ENCODE measurements around the gene RNFT2. TPM values are rescaled to one million over a fixed set of nuclear protein-coding genes. Genes with fewer than 3 reads are reported as not detected.
"Not testable (repeated sequence)": the region's sequence is repeated elsewhere in the genome, so short reads cannot be mapped to it uniquely, and the experiment has no call there.

Gene RNFT2
- polyA plus RNA-seq, 4 donors = 4.7 to 6.2 (median 4.9) TPM

GRCh38 chr12:116789562-116789961, 51.4 kb downstream of the RNFT2 start:
- not testable (repeated sequence) for DNase-seq (ENCODE audit: low read depth in 4 of 4, low spot score in 3 of 4)

- DNase-seq (ENCODE audit: low read depth in 4 of 4, low spot score in 3 of 4) = no peak
These were observed 52.0 kb downstream of the RNFT2 start for GRCh38 chr12:116790066-116790465.

DNA sequence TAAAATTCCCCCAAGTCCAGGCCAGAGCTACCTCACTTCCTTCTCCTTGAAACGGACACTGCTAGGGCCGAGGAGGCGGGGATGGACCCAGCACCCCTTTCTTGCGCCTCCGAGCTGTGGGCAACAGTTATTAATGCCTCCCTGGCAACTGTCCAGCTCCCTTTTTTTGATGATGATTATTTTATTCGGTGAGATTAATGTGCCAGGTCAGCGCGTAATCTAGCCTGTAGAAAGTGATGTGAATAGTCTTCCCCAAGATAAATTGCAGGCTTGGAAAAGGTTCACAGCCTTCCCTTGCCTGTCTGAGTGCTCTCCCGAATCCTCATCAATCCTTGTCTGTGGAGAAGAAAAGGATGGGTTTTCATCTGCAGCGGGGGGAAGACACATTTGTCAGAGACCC, 54.3 kb downstream of the RNFT2 start:
- no peak for DNase-seq (ENCODE audit: low read depth in 4 of 4, low spot score in 3 of 4)

DNA sequence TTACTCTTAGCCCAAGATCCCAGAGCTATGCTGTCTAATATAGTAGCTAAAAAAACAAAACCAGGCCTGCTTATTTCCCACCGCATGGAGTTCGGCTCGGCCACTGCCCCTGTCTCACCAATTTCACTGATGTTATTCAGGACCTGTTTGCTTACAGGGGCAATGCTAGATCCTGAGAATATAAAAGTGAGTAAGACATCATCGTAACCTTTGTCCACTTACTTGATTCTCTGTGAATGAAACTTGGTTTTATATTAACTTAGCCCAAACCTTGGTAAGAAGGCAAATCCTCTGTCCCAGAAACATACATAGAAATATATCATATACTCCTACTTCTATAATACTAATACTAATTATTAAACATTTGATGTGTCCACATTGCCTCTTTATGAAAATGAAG, 56.6 kb downstream of the RNFT2 start:
- no peak for DNase-seq (ENCODE audit: low read depth in 4 of 4, low spot score in 3 of 4)

DNA sequence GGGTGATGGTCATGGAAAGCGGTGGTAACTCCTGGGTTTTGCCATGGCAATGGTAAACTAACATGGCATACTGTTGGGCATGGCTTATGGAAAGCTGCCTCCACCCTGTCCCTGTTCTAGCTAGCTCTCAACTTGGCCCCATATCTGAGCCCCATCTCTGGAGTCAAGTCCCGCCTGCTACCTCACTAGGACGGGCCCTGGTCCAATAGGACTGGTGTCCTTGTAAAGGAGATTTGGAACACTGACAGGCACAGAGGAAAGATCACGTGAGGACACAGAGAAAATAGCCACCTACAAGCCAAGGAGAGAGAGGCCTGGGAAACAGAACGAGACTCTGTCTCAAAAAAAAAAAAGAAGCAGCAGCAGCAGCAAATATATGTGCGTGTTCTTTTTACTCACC, 59.8 kb downstream of the RNFT2 start:
- no peak for DNase-seq (ENCODE audit: low read depth in 4 of 4, low spot score in 3 of 4)

GRCh38 chr12:116798719-116799118, 60.6 kb downstream of the RNFT2 start:
- DNase-seq (ENCODE audit: low read depth in 4 of 4, low spot score in 3 of 4) = no peak

DNA sequence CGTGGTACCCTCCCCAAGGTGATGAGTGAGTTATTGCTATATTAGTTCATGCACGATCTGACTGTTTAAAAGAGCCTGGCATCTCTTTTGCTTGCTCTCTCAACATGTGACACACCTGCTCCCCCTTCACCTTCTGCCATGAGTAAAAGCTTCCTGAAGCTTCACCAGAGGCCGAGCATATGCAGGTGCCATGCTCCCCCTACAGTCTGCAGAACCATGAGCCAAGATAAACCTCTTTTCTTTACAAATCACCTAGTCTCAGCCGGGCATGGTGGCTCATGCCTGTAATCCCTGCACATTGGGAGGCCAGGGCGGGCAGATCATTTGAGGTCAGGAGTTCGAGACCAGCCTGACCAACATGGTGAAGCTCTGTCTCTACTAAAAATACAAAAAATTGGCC, 61.8 kb downstream of the RNFT2 start:
- no peak for DNase-seq (ENCODE audit: low read depth in 4 of 4, low spot score in 3 of 4)

- no peak for DNase-seq (ENCODE audit: low read depth in 4 of 4, low spot score in 3 of 4)
These were observed 62.8 kb downstream of the RNFT2 start for GRCh38 chr12:116800918-116801317.

DNA sequence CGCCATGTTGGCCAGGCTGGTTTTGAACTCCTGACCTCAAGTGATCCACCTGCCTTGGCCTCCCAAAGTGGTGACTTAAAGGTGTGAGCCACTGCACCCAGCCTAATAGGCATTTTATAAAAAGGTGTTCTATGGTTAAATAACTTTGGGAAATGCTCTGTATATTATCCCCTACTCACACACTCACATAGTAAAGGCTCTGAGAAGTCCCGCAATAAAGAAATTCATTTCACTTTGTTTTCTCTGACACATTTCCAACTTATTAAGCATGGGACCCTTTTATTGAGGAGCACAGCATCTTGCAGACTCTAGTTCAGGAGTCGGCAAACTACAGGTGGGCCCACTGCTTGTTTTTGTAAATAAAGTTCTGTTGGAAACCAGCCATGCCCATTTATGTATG, 63.9 kb downstream of the RNFT2 start:
- no peak for DNase-seq (ENCODE audit: low read depth in 4 of 4, low spot score in 3 of 4)

GRCh38 chr12:116803013-116803736, 65.1 kb downstream of the RNFT2 start:
- DNase-seq (ENCODE audit: low read depth in 4 of 4, low spot score in 3 of 4) = no peak

GRCh38 chr12:116804051-116804450, 65.9 kb downstream of the RNFT2 start:
- DNase-seq (ENCODE audit: low read depth in 4 of 4, low spot score in 3 of 4) = no peak

DNA sequence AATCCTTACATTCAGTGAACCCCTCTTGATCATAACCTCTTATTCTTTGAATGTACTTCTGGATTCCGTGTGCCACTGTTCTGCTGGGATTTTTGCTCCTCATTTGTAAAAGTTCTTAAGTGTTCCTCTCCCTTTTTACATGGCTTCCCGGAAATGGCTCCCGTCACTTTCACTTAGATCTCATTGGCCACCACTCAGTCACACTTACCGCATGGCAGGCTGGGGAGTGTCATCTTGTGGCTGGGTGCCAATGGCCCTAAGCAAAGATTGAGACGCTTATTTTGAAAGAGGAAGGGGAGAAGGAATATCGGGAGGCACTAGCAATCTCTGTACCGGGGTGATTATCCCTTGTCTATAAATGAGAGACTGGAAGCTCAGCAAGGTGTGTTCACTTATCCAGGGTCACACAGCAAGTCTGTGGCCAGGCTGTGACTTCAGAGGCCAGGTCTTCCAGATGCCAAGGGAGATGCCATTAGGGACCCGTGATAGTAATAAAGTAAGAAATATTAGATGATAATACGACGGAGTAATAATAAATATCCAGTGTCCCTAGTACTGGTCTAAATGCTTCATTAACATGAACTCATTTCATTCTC, 68.8 kb downstream of the RNFT2 start:
- no peak for DNase-seq (ENCODE audit: low read depth in 4 of 4, low spot score in 3 of 4)

GRCh38 chr12:116807546-116807945, 69.4 kb downstream of the RNFT2 start:
- DNase-seq (ENCODE audit: low read depth in 4 of 4, low spot score in 3 of 4) = no peak

GRCh38 chr12:116808113-116809105, 70.3 kb downstream of the RNFT2 start:
- no peak for DNase-seq (ENCODE audit: low read depth in 4 of 4, low spot score in 3 of 4)

- DNase-seq (ENCODE audit: low read depth in 4 of 4, low spot score in 3 of 4) = no peak
These were observed 74.1 kb downstream of the RNFT2 start for GRCh38 chr12:116812238-116812637.

- DNase-seq (ENCODE audit: low read depth in 4 of 4, low spot score in 3 of 4) = no peak
These were observed 75.3 kb downstream of the RNFT2 start for GRCh38 chr12:116813271-116814041.

GRCh38 chr12:116814766-116815165, 76.7 kb downstream of the RNFT2 start:
- not testable (repeated sequence) for DNase-seq (ENCODE audit: low read depth in 4 of 4, low spot score in 3 of 4)

- DNase-seq (ENCODE audit: low read depth in 4 of 4, low spot score in 3 of 4) = no peak
These were observed 80.3 kb downstream of the RNFT2 start for GRCh38 chr12:116818341-116818856.

GRCh38 chr12:116818948-116819832, 81.1 kb downstream of the RNFT2 start:
- peak; percentile 70 to 77 (median 74) for DNase-seq (ENCODE audit: low read depth in 4 of 4, low spot score in 3 of 4)
